Measurements from ENCODE around the gene DLGAP1. TPM values are rescaled to one million over a fixed set of nuclear protein-coding genes. Genes with fewer than 3 reads are reported as not detected.

DLGAP1 gene
- total RNA-seq, 1 experiment from 2014 or later: 23.2 TPM

- no peak overlapping the region for H3K4ac ChIP-seq (ENCODE audit: low read depth, low read length)
- no peak overlapping the region for H3T11ph ChIP-seq (ENCODE audit: low read length)
- no peak overlapping the region for H2BK15ac ChIP-seq (ENCODE audit: low read depth, low read length)
- H3K79me1 ChIP-seq (ENCODE audit: insufficient read depth, low read depth, low read length, poor library complexity, severe bottlenecking): no peaks in the 10 kb centered on the region
- no peak overlapping the region for H2AK5ac ChIP-seq (ENCODE audit: insufficient read length, low read length)
- no peaks in the 10 kb centered on the region for H3K27me3 ChIP-seq (ENCODE audit: insufficient read depth, low read length)
- no peak overlapping the region for H4K91ac ChIP-seq (ENCODE audit: insufficient read length, low read depth, low read length)
- H2BK120ac ChIP-seq (ENCODE audit: low read depth, low read length, poor library complexity, severe bottlenecking): no peak overlapping the region
- no peak overlapping the region for H4K8ac ChIP-seq (replicated peaks; ENCODE audit: insufficient read length, low read depth, low read length)
- Mint-ChIP-seq H3K27me3 (ENCODE audit: low read depth) (no peaks in the 10 kb centered on the region), H3K9me3 (no peaks in the 10 kb centered on the region), H3K27ac (no peak overlapping the region), H3K36me3 (ENCODE audit: insufficient read depth in 1 of 3, low read depth in 3 of 3) (peaks cover under 1 to 4% (median 3%) of the 10 kb centered on the region in 3 experiments; a peak in 4 of 7 replicates), H3K4me1 (0 out of 4 replicates have a peak, but pooled peaks cover 0 to 3% of the 10 kb centered on the region in 2 experiments), H3K4me3 (no peak overlapping the region)
- no peak overlapping the region for H3K9ac ChIP-seq (ENCODE audit: extremely low read depth, insufficient read length, low read length)
- H3K4me2 ChIP-seq (ENCODE audit: insufficient read depth, insufficient read length, low read length): no peak overlapping the region
- H3K18ac ChIP-seq (ENCODE audit: insufficient read length, low read depth, low read length): no peak overlapping the region
- H4K20me1 ChIP-seq (ENCODE audit: control insufficient read depth, insufficient read depth, insufficient read length): no peaks in the 10 kb centered on the region
- no peaks in the 10 kb centered on the region for H3K9me3 ChIP-seq (ENCODE audit: control insufficient read depth, low read depth, low read length)
- H4K5ac ChIP-seq (ENCODE audit: insufficient read length, low read depth, low read length): no peak overlapping the region
- H3K56ac ChIP-seq (ENCODE audit: insufficient read length, low read depth, low read length): no peak overlapping the region
- H2BK20ac ChIP-seq (ENCODE audit: low read depth, low read length, poor library complexity, severe bottlenecking): no peak overlapping the region
- no peak overlapping the region for H3K23ac ChIP-seq (ENCODE audit: insufficient read length, low read depth, low read length)
- no CpG with 5 or more reads among the region's 4 CpGs for WGBS (ENCODE audit: extremely low coverage, insufficient read length, low lambda C conversion rate)
- H3K23me2 ChIP-seq (ENCODE audit: insufficient read length, low read depth, low read length, poor library complexity, severe bottlenecking): no peaks in the 10 kb centered on the region
- H2AFZ ChIP-seq (ENCODE audit: low read length): no peak overlapping the region
- no peak overlapping the region for H3K14ac ChIP-seq (ENCODE audit: insufficient read depth, low read length)
- no peaks in the 10 kb centered on the region for H3K79me2 ChIP-seq (ENCODE audit: insufficient read depth, low read length)
- H3K27ac ChIP-seq (ENCODE audit: insufficient read length, low read depth, low read length): no peak overlapping the region
- TF ChIP-seq, protein P1, sequence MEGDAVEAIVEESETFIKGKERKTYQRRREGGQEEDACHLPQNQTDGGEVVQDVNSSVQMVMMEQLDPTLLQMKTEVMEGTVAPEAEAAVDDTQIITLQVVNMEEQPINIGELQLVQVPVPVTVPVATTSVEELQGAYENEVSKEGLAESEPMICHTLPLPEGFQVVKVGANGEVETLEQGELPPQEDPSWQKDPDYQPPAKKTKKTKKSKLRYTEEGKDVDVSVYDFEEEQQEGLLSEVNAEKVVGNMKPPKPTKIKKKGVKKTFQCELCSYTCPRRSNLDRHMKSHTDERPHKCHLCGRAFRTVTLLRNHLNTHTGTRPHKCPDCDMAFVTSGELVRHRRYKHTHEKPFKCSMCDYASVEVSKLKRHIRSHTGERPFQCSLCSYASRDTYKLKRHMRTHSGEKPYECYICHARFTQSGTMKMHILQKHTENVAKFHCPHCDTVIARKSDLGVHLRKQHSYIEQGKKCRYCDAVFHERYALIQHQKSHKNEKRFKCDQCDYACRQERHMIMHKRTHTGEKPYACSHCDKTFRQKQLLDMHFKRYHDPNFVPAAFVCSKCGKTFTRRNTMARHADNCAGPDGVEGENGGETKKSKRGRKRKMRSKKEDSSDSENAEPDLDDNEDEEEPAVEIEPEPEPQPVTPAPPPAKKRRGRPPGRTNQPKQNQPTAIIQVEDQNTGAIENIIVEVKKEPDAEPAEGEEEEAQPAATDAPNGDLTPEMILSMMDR (conservative IDR thresholded peaks at IDR 0.05): no peak
- no peak overlapping the region for H2BK5ac ChIP-seq (ENCODE audit: insufficient read length, low read length)
- peaks cover 5% of the 10 kb centered on the region; the same call in 1 of the 2 replicates for H3K4me1 ChIP-seq (ENCODE audit: insufficient read depth, low read length)
- no peak overlapping the region for H2BK12ac ChIP-seq (ENCODE audit: insufficient read length, low read depth, low read length)
- DNase-seq: no peak
Observed at GRCh38 chr18:3806656-3807055, 648.5 kb downstream of the DLGAP1 start.
